NCI-H2196 (cell line): ENCODE measurements around the gene PXMP4.

Source experiments
- DNase-seq: peaks from one replicate; lab custom pipeline; 2025; ENCODE audit not compliant: unreplicated experiment; lab: John Stamatoyannopoulos, UW

The PXMP4 gene

GRCh38 chr20:33656783-33657703, 63.1 kb downstream of the PXMP4 start:
- no peak for DNase-seq

- no peak for DNase-seq
Measured at GRCh38 chr20:33656010-33656782, 63.9 kb downstream of the PXMP4 start.

- no peak for DNase-seq
Measured at GRCh38 chr20:33655164-33655563, 64.9 kb downstream of the PXMP4 start.

- DNase-seq, result no peak
Measured at GRCh38 chr20:33654680-33655161, 65.4 kb downstream of the PXMP4 start.

GRCh38 chr20:33653900-33654596, 66.1 kb downstream of the PXMP4 start:
- peak; percentile 90 for DNase-seq

GRCh38 chr20:33653218-33653899, 66.8 kb downstream of the PXMP4 start:
- DNase-seq, result peak; percentile 53
